Muscle of arm (tissue), 12 donors: ENCODE data around the gene SPARC. TPM values are rescaled to one million over a fixed set of nuclear protein-coding genes. Genes with fewer than 3 reads are reported as not detected.

Experiments
- DNase-seq: peaks from one replicate; pipeline ENCODE4 v3.0.0-alpha.2; 2013
- polyA plus RNA-seq, 12 donors: library from polyadenylated mRNA; unstranded; fragments of 120-200 nt; gene quantifications; one replicate each; pipeline ENCODE4 v1.2.1, GENCODE V29; 2013; ENCODE audit not compliant: insufficient read length in 12 of 12

The SPARC gene
- polyA plus RNA-seq, 12 donors = 3,389 to 6,972 (median 4,467) TPM

- DNase-seq = no peak
These were observed 54.2 kb downstream of the SPARC start for GRCh38 chr5:151632524-151632923.

- no peak for DNase-seq
These were observed 54.8 kb downstream of the SPARC start for GRCh38 chr5:151631941-151632340.

GRCh38 chr5:151630088-151630487 is 56.6 kb downstream of the SPARC start:
- DNase-seq = no peak

- no peak for DNase-seq
These were observed 58.4 kb downstream of the SPARC start for GRCh38 chr5:151628112-151628823.

GRCh38 chr5:151627650-151628049 is 59.1 kb downstream of the SPARC start:
- no peak for DNase-seq

- DNase-seq = no peak
These were observed 61.4 kb downstream of the SPARC start for GRCh38 chr5:151625285-151625684.

GRCh38 chr5:151624476-151624875 is 62.2 kb downstream of the SPARC start:
- peak; percentile 70 for DNase-seq

GRCh38 chr5:151622367-151623088 is 64.2 kb downstream of the SPARC start:
- no peak for DNase-seq

GRCh38 chr5:151620461-151620840 is 66.3 kb downstream of the SPARC start:
- DNase-seq = no peak

GRCh38 chr5:151619812-151620460 is 66.8 kb downstream of the SPARC start:
- DNase-seq = no peak

GRCh38 chr5:151618907-151619306 is 67.8 kb downstream of the SPARC start:
- DNase-seq = no peak

- no peak for DNase-seq
These were observed 68.6 kb downstream of the SPARC start for GRCh38 chr5:151617841-151618710.

GRCh38 chr5:151617383-151617840 is 69.3 kb downstream of the SPARC start:
- no peak for DNase-seq

- DNase-seq = no peak
These were observed 71.3 kb downstream of the SPARC start for GRCh38 chr5:151615431-151615830.

GRCh38 chr5:151614565-151614964 is 72.2 kb downstream of the SPARC start:
- DNase-seq = no peak

- DNase-seq = no peak
These were observed 73.9 kb downstream of the SPARC start for GRCh38 chr5:151612689-151613427.

- DNase-seq = no peak
These were observed 75.5 kb downstream of the SPARC start for GRCh38 chr5:151611127-151611775.
